GM18502 (cell line): ENCODE data around the gene POF1B.

Source experiments
- ATAC-seq: cut with Tn5 transposase; IDR thresholded peaks from one replicate; pipeline ENCODE4 v1.9.1; 2021; ENCODE audit warnings: mild to moderate bottlenecking; ENCODE audit not compliant: unreplicated experiment, poor library complexity

POF1B gene

GRCh38 chrX:85244450-85245211 is 134.8 kb downstream of the POF1B start:
- peak; percentile 48 for ATAC-seq

GRCh38 chrX:85243761-85244449 is 135.6 kb downstream of the POF1B start, which contains the start of the genes SATL1 and ZNF711:
SATL1 (minus strand) TSS chrX:85243779; CDS start chrX:85108968, 134,811 bp downstream.
ZNF711 (plus strand) TSS chrX:85243991; CDS start chrX:85247573, 3,582 bp downstream.
- peak; percentile 68 for ATAC-seq

DNA sequence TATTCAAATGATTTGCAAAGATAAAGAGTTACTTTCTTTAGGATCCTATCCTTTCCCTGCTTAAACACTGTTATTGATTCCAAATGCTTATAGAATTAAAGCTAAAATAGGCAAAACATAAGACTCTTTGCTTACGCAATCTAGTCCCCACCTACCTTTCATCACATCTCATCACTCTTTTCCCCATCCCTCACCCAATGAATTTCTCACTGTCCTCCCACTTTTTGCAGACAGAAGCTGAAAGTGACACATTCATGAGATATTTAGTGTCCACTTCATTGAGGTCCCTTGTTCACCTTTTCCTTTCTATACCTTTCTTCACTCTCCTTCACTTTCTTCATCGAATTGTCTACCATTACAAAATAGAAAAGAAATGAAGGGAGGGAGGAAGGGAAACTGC is 136.3 kb downstream of the POF1B start:
- ATAC-seq: no peak
